Testis (tissue), 2 donors: ENCODE measurements around the gene MBP.

Experiments
- POLR2A ChIP-seq: fragments of 450-650 bp; IDR thresholded peaks from one replicate; pipeline ENCODE4 v1.6.1; 2017; ENCODE audit warnings: antibody characterized with exemption, mild to moderate bottlenecking, moderate library complexity
- TF ChIP-seq, protein P1 (sequence below), 3 experiments: fragments of 450-650 bp in 2 of 3; fragments of 200-600 bp in 1 of 3; sonication (generic) in 1 of 3; IDR thresholded peaks; one replicate each; pipeline ENCODE4 v1.5.1; 2016 to 2019; ENCODE audit warnings: antibody characterized with exemption in 3 of 3, mild to moderate bottlenecking in 2 of 3, moderate library complexity in 1 of 3

DNA sequence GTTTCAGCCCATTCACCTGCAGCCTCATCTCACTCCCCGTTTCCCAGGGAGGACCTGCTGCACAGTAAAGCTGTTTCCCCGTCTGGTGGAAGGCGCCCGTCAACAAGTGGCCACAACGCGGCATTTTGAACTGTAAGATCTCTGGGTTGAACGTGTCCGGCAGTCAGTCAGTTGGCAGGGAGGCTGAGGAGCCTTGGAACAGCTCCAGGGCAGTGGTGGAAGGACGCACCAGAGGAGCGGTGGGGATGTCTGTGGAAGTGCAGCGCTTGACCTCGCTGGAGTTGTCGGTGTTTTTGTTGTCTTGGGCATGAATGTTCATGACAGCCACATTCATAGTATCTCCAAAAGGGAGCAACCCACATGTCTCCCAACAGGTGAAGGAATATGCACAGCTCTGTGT lies 31.4 kb upstream of the MBP start:
- TF ChIP-seq, protein P1, sequence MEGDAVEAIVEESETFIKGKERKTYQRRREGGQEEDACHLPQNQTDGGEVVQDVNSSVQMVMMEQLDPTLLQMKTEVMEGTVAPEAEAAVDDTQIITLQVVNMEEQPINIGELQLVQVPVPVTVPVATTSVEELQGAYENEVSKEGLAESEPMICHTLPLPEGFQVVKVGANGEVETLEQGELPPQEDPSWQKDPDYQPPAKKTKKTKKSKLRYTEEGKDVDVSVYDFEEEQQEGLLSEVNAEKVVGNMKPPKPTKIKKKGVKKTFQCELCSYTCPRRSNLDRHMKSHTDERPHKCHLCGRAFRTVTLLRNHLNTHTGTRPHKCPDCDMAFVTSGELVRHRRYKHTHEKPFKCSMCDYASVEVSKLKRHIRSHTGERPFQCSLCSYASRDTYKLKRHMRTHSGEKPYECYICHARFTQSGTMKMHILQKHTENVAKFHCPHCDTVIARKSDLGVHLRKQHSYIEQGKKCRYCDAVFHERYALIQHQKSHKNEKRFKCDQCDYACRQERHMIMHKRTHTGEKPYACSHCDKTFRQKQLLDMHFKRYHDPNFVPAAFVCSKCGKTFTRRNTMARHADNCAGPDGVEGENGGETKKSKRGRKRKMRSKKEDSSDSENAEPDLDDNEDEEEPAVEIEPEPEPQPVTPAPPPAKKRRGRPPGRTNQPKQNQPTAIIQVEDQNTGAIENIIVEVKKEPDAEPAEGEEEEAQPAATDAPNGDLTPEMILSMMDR (IDR thresholded peaks at IDR 0.05), result no peak
- TF ChIP-seq POLR2A, result no peak
